ENCODE results near the gene LDLRAD4. TPM values are rescaled to one million over a fixed set of nuclear protein-coding genes. Genes with fewer than 3 reads are reported as not detected.

The LDLRAD4 gene
- total and polyA plus RNA-seq, 2 donors (not counting 1 experiment from before 2014, with no cell fraction given) = 13.9 to 35.7 TPM

- Mint-ChIP-seq H3K4me3 (peak overlapping the region; percentile 42), H3K27ac (no peak overlapping the region), H3K27me3 (no peaks in the 10 kb centered on the region), H3K4me1 (peaks cover 27% of the 10 kb centered on the region), H3K9me3 (ENCODE audit: insufficient read depth) (peaks cover 3% of the 10 kb centered on the region)
- Histone ChIP-seq H3K27me3 (replicated peaks in 1 of 4; ENCODE audit: control extremely low read depth in 1 of 4, control insufficient read depth in 3 of 4, insufficient read depth in 4 of 4, low read length in 3 of 4) (no peaks in the 10 kb centered on the region), H3K79me2 (ENCODE audit: control insufficient read depth, insufficient read depth, low read length) (peaks cover 5% of the 10 kb centered on the region), H3K4me1 (ENCODE audit: control insufficient read depth in 2 of 2, insufficient read depth in 2 of 2, low read length in 2 of 2) (peaks cover 3 to 22% of the 10 kb centered on the region in 2 donors), H3K4me3 (ENCODE audit: control extremely low read depth in 1 of 5, extremely low read depth in 1 of 5, insufficient read depth in 1 of 5, low read depth in 2 of 5, low read length in 4 of 5) (no peak overlapping the region), H3K36me3 (replicated peaks in 1 of 2; ENCODE audit: control extremely low read depth in 1 of 2, control insufficient read depth in 1 of 2, extremely low read depth in 1 of 2, insufficient read depth in 2 of 2, low read length in 1 of 2) (peaks cover 0 to 6% of the 10 kb centered on the region in 2 experiments), H3K27ac (ENCODE audit: low read length in 2 of 2) (no peak overlapping the region), H3K4me2 (replicated peaks; ENCODE audit: low read depth, low read length, poor library complexity, severe bottlenecking) (no peak overlapping the region), H3K9ac (ENCODE audit: low read length) (no peak overlapping the region), H2AFZ (ENCODE audit: insufficient read depth, low read depth, low read length, poor library complexity, severe bottlenecking) (no peak overlapping the region), H4K20me1 (ENCODE audit: control insufficient read depth, insufficient read depth, low read length, poor library complexity, severe bottlenecking) (peaks cover 5% of the 10 kb centered on the region), H3K9me3 (ENCODE audit: control extremely low read depth in 1 of 3, control insufficient read depth in 2 of 3, insufficient read depth in 1 of 3, low read length in 2 of 3) (peaks cover 0 to 21% (median 0%) of the 10 kb centered on the region in 3 donors)
- ATAC-seq (ENCODE audit: low read depth) (no peak), DNase-seq (no peak)
- intact Hi-C loops (cut with micrococcal nuclease) = no loop called here
- 100% methylated on average over 1 of the region's 6 CpGs for WGBS (ENCODE audit: insufficient coverage)
- ChIA-PET CTCF (interaction anchor here (0.9 to 1.3 kb wide), 3 partner anchors 10 to 57 kb away, joined by 3 read pairs; no protein-coding TSS in a partner anchor), POLR2A (interaction anchor here (0.8 kb wide), 1 partner anchor 38 kb away, joined by 4 read pairs; no protein-coding TSS in a partner anchor)
- TF ChIP-seq CTCF (IDR thresholded peaks at IDR 0.05) = no peak
- no peak for TF ChIP-seq EZH2 (IDR thresholded peaks at IDR 0.05; ENCODE audit: borderline replicate concordance, insufficient read depth, low read depth, low read length, poor library complexity, severe bottlenecking)
Observed at GRCh38 chr18:13501543-13501887, 283.0 kb downstream of the LDLRAD4 start.

- Mint-ChIP-seq H3K9me3 (ENCODE audit: insufficient read depth) (peaks cover 3% of the 10 kb centered on the region), H3K27ac (no peak overlapping the region), H3K4me1 (peaks cover 25% of the 10 kb centered on the region), H3K4me3 (peak overlapping the region; percentile 34), H3K27me3 (no peaks in the 10 kb centered on the region)
- POLR2A ChIA-PET = interaction anchor here (0.8 kb wide), 1 partner anchor 37 kb away, joined by 4 read pairs; no protein-coding TSS in a partner anchor
- H3K79me2 ChIP-seq (ENCODE audit: control insufficient read depth, insufficient read depth, low read length) = peaks cover 8% of the 10 kb centered on the region
- H3K9ac ChIP-seq (ENCODE audit: low read length) = peak overlapping the region; percentile 14
- peaks cover 0 to 21% (median 0%) of the 10 kb centered on the region in 3 donors for H3K9me3 ChIP-seq (ENCODE audit: control extremely low read depth in 1 of 3, control insufficient read depth in 2 of 3, insufficient read depth in 1 of 3, low read length in 2 of 3)
- no peaks in the 10 kb centered on the region for H3K27me3 ChIP-seq (replicated peaks in 1 of 4; ENCODE audit: control extremely low read depth in 1 of 4, control insufficient read depth in 3 of 4, insufficient read depth in 4 of 4, low read length in 3 of 4)
- ATAC-seq (ENCODE audit: low read depth) = peak; percentile 62
- peaks cover 0 to 6% of the 10 kb centered on the region in 2 experiments for H3K36me3 ChIP-seq (replicated peaks in 1 of 2; ENCODE audit: control extremely low read depth in 1 of 2, control insufficient read depth in 1 of 2, extremely low read depth in 1 of 2, insufficient read depth in 2 of 2, low read length in 1 of 2)
- peak overlapping the region; percentile 6 for H3K4me2 ChIP-seq (replicated peaks; ENCODE audit: low read depth, low read length, poor library complexity, severe bottlenecking)
- WGBS (ENCODE audit: insufficient coverage) = 70% methylated on average over 8 of the region's 8 CpGs
- intact Hi-C loops (cut with micrococcal nuclease) = no loop called here
- CTCF ChIA-PET = interaction anchor here (0.9 to 1.4 kb wide), 4 partner anchors 9 to 342 kb away, joined by 3 to 5 read pairs (median 3); no protein-coding TSS in a partner anchor
- H3K4me1 ChIP-seq (ENCODE audit: control insufficient read depth in 2 of 2, insufficient read depth in 2 of 2, low read length in 2 of 2) = peaks cover 6 to 22% of the 10 kb centered on the region in 2 donors
- no peak overlapping the region for H2AFZ ChIP-seq (ENCODE audit: insufficient read depth, low read depth, low read length, poor library complexity, severe bottlenecking)
- TF ChIP-seq EZH2 (IDR thresholded peaks at IDR 0.05; ENCODE audit: borderline replicate concordance, insufficient read depth, low read depth, low read length, poor library complexity, severe bottlenecking) = no peak
- TF ChIP-seq CTCF (IDR thresholded peaks at IDR 0.05) = no peak
- H4K20me1 ChIP-seq (ENCODE audit: control insufficient read depth, insufficient read depth, low read length, poor library complexity, severe bottlenecking) = peaks cover 5% of the 10 kb centered on the region
- peak; percentile 40 for DNase-seq
- H3K4me3 ChIP-seq (ENCODE audit: control extremely low read depth in 1 of 5, extremely low read depth in 1 of 5, insufficient read depth in 1 of 5, low read depth in 2 of 5, low read length in 4 of 5) = no peak overlapping the region
- no peak overlapping the region for H3K27ac ChIP-seq (ENCODE audit: low read length in 2 of 2)
Observed at GRCh38 chr18:13501891-13502290, 283.3 kb downstream of the LDLRAD4 start.
